ENCODE results near the gene QPRT. TPM values are rescaled to one million over a fixed set of nuclear protein-coding genes. Genes with fewer than 3 reads are reported as not detected.
"Not testable (repeated sequence)": the region's sequence is repeated elsewhere in the genome, so short reads cannot be mapped to it uniquely, and the experiment has no call there.

The QPRT gene
- total RNA-seq, 1 donor from 2014 or later = 0.13 TPM

- no peak for DNase-seq (ENCODE audit: low read depth in 2 of 2)
Measured at GRCh38 chr16:29662729-29663015, 16.3 kb upstream of the QPRT start.

- no peak for DNase-seq (ENCODE audit: low read depth in 2 of 2)
Measured at GRCh38 chr16:29663016-29663806, 15.8 kb upstream of the QPRT start, which contains the start of gene SPN. TSS of gene SPN (plus strand) at chr16:29663247. CDS start at chr16:29663729, 482 bp downstream.

- DNase-seq (ENCODE audit: low read depth in 2 of 2) = no peak
Measured at GRCh38 chr16:29663807-29664090, 15.2 kb upstream of the QPRT start.

- DNase-seq (ENCODE audit: low read depth in 2 of 2) = no peak
Measured at GRCh38 chr16:29664091-29664921, 14.7 kb upstream of the QPRT start.

GRCh38 chr16:29665294-29666077 lies 13.5 kb upstream of the QPRT start:
- no peak for DNase-seq (ENCODE audit: low read depth in 2 of 2)

- DNase-seq (ENCODE audit: low read depth in 2 of 2) = not testable (repeated sequence)
Measured at GRCh38 chr16:29667322-29667610, 11.7 kb upstream of the QPRT start.

GRCh38 chr16:29667755-29668154 lies 11.2 kb upstream of the QPRT start:
- DNase-seq (ENCODE audit: low read depth in 2 of 2) = no peak

- DNase-seq (ENCODE audit: low read depth in 2 of 2) = no peak
Measured at GRCh38 chr16:29668267-29668666, 10.7 kb upstream of the QPRT start.

GRCh38 chr16:29673501-29673900 lies 5.5 kb upstream of the QPRT start:
- no peak for DNase-seq (ENCODE audit: low read depth in 2 of 2)

- no peak for DNase-seq (ENCODE audit: low read depth in 2 of 2)
Measured at GRCh38 chr16:29674188-29674587, 4.8 kb upstream of the QPRT start.

GRCh38 chr16:29675811-29676643 lies 3.0 kb upstream of the QPRT start:
- DNase-seq (ENCODE audit: low read depth in 2 of 2) = peak; percentile 2 to 27

- no peak for DNase-seq (ENCODE audit: low read depth in 2 of 2)
Measured at GRCh38 chr16:29676989-29677785, 1.8 kb upstream of the QPRT start.

- no peak for DNase-seq (ENCODE audit: low read depth in 2 of 2)
Measured at GRCh38 chr16:29680180-29680598, 1.2 kb downstream of the QPRT start.

GRCh38 chr16:29683543-29684090 lies 4.6 kb downstream of the QPRT start:
- DNase-seq (ENCODE audit: low read depth in 2 of 2) = no peak

- no peak for DNase-seq (ENCODE audit: low read depth in 2 of 2)
Measured at GRCh38 chr16:29684679-29685078, 5.7 kb downstream of the QPRT start.

- no peak for DNase-seq (ENCODE audit: low read depth in 2 of 2)
Measured at GRCh38 chr16:29686740-29687332, 7.9 kb downstream of the QPRT start.

- DNase-seq (ENCODE audit: low read depth in 2 of 2) = no peak
Measured at GRCh38 chr16:29687755-29688154, 8.8 kb downstream of the QPRT start.

- DNase-seq (ENCODE audit: low read depth in 2 of 2) = no peak
Measured at GRCh38 chr16:29688172-29688571, 9.2 kb downstream of the QPRT start.

GRCh38 chr16:29689490-29690351 lies 10.7 kb downstream of the QPRT start:
- not testable (repeated sequence) for DNase-seq (ENCODE audit: low read depth in 2 of 2)

Measured in dermis microvascular lymphatic vessel endothelial cell (primary cell).